Esophagus (tissue), 2 donors: ENCODE data around the gene TNFRSF1A. TPM values are rescaled to one million over a fixed set of nuclear protein-coding genes. Genes with fewer than 3 reads are reported as not detected.

Experiments
- H3K27ac ChIP-seq, 2 donors: one replicate each; pipeline ENCODE4 v1.5.1; 2013; ENCODE audit warnings: low read depth in 2 of 2, mild to moderate bottlenecking in 2 of 2, inconsistent platforms in 1 of 2, low read length in 1 of 2, moderate library complexity in 1 of 2
- H3K27me3 ChIP-seq, 2 donors: one replicate each; pipeline ENCODE4 v1.6.1; 2013; ENCODE audit warnings: low read length in 2 of 2, control low read depth in 1 of 2, mild to moderate bottlenecking in 1 of 2; ENCODE audit not compliant: insufficient read depth in 2 of 2, control insufficient read depth in 1 of 2
- H3K36me3 ChIP-seq, 2 donors: one replicate each; pipeline ENCODE4 v1.6.1; 2013; ENCODE audit warnings: low read length in 1 of 2; ENCODE audit not compliant: control insufficient read depth in 2 of 2, insufficient read depth in 2 of 2
- H3K4me1 ChIP-seq, 2 donors: one replicate each; pipeline ENCODE4 v1.6.1; 2013; ENCODE audit warnings: low read length in 1 of 2; ENCODE audit not compliant: control insufficient read depth in 2 of 2, insufficient read depth in 2 of 2
- H3K4me3 ChIP-seq, 2 donors: one replicate each; pipeline ENCODE4 v1.5.1; 2013; ENCODE audit warnings: low read length in 2 of 2, mild to moderate bottlenecking in 2 of 2, low read depth in 1 of 2, moderate library complexity in 1 of 2
- H3K9me3 ChIP-seq, 2 donors: one replicate each; pipeline ENCODE4 v1.6.1; 2013; ENCODE audit warnings: mild to moderate bottlenecking in 2 of 2, low read depth in 1 of 2, low read length in 1 of 2, moderate library complexity in 1 of 2; ENCODE audit not compliant: control insufficient read depth in 2 of 2, insufficient read depth in 1 of 2
- WGBS, 2 donors: extraction: QIAGEN DNeasy Blood & Tissue Kit; methylation state at CpG; one replicate each; pipeline ENCODE4 v1.1.7; 2013; 5-methylcytosine and 5-hydroxymethylcytosine counted together
- polyA plus RNA-seq, 2 donors: library from polyadenylated mRNA; stranded (reverse); fragments of 200-250 nt; gene quantifications; one replicate each; pipeline ENCODE4 v1.2.3, GENCODE V29; 2013
- donor health status: healthy with polysubstance abuse.
- donor health status: Bipolar disorder and iron deficiency.

The TNFRSF1A gene
- polyA plus RNA-seq, 2 donors: 41.7 to 71.4 TPM

DNA sequence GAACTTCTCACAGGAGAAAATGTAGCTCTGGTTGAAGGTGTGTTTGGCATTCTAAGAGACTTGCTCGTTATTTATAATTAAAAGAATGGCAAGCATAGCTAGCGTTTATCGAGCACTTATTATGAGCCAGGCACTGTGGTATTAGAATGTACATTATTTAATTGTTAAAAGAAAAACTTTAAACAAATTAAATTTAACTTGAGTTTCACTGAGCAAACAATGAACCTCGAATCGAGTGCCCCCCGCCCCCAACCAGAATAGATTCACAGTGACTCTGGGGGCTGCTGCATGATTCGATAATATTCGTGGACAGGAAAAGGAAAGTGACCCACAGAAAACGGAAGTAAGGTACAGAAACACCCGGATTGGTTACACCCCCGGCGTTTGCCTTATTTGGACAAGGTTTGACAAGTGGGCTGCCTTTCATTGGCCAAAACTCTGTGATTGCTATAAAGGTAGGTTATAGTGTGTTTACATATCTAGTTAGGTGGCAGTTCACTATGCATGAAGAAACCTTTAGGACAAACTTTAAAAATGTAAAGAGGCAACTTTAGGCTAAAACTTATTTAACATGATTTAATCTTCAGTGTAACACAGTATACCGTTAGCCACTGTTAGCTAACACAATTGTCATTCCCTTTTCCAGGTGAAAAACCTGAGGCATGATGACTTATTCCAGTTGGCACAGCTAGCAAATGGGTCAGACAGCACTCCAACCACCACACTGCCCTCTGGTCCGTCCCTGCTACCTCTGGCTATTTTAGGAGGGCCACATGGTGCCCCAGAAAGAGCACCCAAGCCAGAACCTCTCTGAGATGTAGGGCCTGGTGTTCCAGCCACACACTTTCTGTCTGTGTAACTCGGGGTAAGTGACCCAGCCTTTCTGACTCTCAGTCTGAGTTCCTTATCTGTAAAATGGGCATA is 26.4 kb upstream of the TNFRSF1A start:
- Histone ChIP-seq H3K9me3 (no peaks in the 10 kb centered on the region), H3K36me3 (no peaks in the 10 kb centered on the region), H3K4me1 (peaks cover 0 to 14% of the 10 kb centered on the region in 2 donors), H3K27ac (peak overlapping the region in 1 of 2 donors; percentile 52), H3K4me3 (no peak overlapping the region), H3K27me3 (no peaks in the 10 kb centered on the region)
- 65 to 68% methylated on average over 15 of the region's 15 CpGs for WGBS, 2 donors

DNA sequence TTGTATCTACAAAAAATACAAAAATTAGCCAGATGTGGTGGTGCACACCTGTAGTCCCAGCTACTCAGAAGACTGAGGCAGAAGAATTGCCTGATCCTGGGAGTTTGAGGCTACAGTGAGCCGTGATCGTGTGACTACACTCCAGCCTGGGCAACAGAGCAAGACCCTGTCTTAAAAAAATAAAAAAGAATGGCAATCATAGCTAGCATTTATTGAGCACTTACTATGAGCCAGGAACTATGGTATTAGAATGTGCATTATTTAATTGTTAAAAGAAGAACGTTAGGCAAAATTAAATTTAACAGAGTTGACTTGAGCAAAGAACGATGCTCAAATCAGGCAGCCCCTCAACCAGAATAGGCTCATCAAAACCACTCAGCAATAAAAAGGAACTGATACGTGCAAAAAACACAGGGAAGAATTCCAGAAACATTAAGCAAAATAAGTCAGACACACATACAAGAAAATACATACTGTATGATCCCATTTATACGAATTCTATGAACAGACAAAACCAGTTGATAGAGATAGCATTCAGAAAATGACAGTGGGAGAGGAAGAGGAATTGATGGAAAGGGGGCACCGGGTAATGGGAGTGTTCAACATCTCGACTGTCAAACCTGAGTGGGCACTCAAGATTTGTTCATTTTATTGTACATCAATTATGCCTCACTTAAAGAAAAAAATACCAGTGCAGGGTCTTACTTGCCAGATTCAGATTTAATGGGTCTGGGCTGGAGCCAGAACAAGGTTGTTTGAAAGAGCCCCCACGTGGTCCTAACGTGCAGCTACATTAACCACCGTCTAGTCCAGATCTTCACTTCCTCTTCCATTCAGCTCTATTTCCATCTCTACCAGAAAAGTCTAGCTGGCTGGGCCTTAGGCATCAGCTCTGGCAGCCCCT is 25.4 kb upstream of the TNFRSF1A start:
- no peaks in the 10 kb centered on the region for H3K9me3 ChIP-seq
- H3K36me3 ChIP-seq: no peaks in the 10 kb centered on the region
- H3K27ac ChIP-seq: peak overlapping the region in 1 of 2 donors; percentile 52
- no peak overlapping the region for H3K4me3 ChIP-seq
- H3K27me3 ChIP-seq: no peaks in the 10 kb centered on the region
- peaks cover 0 to 14% of the 10 kb centered on the region in 2 donors for H3K4me1 ChIP-seq
- WGBS, 2 donors: 59 to 60% methylated on average over 11 of the region's 11 CpGs

DNA sequence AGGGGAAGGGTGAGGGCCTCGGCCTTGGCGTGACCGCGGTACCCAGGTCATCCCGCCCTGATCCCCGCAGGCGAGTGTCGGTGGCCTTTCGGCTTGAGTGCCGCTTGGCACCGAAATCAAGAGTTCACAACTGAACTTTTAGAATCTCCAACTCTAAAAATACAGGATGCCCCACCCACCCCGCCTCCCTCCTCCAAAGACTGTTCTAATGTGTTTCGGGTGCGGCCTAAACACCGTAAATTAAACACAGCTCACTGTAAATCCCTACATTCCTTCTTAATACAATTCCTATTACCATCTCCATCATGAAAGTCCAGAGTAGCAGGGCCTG is 22.1 kb upstream of the TNFRSF1A start:
- Histone ChIP-seq H3K4me1 (peaks cover 0 to 6% of the 10 kb centered on the region in 2 donors), H3K9me3 (no peaks in the 10 kb centered on the region), H3K36me3 (peaks cover 0 to 12% of the 10 kb centered on the region in 2 donors), H3K4me3 (peak overlapping the region; percentile 61 to 62), H3K27ac (peak overlapping the region; percentile 97 to 98), H3K27me3 (no peaks in the 10 kb centered on the region)
- WGBS, 2 donors: 19 to 27% methylated on average over 15 of the region's 15 CpGs

DNA sequence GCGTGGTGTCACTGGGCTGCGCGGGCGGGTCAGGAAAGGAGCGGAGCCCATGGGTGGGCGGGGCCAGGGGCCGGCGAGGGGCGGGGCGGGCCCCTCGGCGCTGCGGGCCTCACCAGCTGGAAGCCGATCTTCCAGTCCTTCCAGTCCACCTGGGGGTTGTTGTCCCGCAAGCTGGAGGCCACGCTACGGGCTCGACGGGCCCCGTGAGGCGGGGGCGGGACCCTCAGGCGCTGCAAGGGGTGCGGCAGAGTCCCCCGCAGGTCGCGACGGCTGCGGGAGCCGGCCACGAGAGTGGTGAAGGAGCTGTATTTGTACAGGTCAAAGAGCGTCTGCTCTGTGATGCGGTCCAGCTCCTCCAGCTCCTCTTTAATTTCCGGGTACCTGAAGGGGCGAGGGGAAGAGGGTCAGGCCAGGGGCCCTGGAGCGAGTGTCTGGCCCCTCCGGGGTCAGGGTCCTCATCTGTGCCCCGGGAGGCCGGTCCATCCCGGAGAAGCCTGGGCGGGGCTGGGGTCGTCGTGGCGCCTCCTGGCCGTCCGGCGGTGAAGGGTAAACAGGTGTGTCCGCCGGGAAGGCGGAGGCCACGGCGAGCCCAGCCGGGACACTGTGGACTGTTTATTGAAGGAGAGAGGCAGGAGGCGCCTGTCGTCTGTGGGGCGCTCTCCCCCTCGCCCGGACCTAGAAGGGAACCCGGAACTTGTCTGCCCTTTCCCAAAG is 21.6 kb upstream of the TNFRSF1A start:
- 0 to 4% methylated on average over 52 to 59 of the region's 59 CpGs for WGBS, 2 donors
- Histone ChIP-seq H3K9me3 (no peaks in the 10 kb centered on the region), H3K4me1 (peaks cover 0 to 6% of the 10 kb centered on the region in 2 donors), H3K36me3 (peaks cover 0 to 12% of the 10 kb centered on the region in 2 donors), H3K27me3 (no peaks in the 10 kb centered on the region), H3K4me3 (peak overlapping the region; percentile 61 to 62), H3K27ac (peak overlapping the region; percentile 97 to 98)

DNA sequence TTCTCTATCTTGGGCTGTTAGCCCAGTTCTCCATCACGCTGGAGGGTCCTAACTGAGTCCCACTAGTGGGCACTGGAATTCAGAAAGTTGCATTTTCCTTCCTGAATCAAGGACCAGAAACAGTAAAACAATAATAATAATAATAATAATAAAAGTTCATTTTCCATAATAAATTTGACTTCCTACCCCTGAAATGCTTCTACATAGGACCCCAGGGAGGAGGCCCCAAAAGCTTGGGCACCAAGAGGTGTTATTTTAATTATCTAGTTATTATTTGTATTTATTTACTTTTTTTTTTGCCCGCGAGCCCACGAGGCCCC is 21.1 kb upstream of the TNFRSF1A start:
- peaks cover 0 to 6% of the 10 kb centered on the region in 2 donors for H3K4me1 ChIP-seq
- H3K4me3 ChIP-seq: peak overlapping the region in 1 of 2 donors; percentile 61
- H3K27me3 ChIP-seq: no peaks in the 10 kb centered on the region
- H3K27ac ChIP-seq: peak overlapping the region; percentile 80 to 97
- H3K36me3 ChIP-seq: peaks cover 0 to 12% of the 10 kb centered on the region in 2 donors
- WGBS, 2 donors: 19 to 20% methylated on average over 4 of the region's 4 CpGs
- H3K9me3 ChIP-seq: no peaks in the 10 kb centered on the region

DNA sequence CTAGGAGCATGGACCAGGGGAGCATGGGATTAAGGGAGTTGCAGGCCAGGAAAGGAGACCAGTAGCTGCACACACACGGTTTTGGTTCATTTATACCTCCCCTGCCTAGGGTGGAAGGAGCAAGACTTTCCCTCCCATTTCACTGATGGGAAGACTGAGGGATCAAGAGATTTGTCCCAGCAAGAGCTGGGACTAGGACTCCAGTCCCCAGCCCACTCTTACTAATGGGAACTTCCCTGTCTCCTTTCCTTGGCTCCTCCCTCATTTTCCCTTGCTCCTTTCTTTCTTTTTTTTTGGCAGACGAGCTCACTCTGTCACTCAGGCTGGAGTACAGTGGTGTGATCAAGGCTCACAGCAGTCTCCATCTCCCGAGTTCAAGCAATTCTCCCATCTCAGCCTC is 20.5 kb upstream of the TNFRSF1A start:
- Histone ChIP-seq H3K4me1 (peaks cover 0 to 6% of the 10 kb centered on the region in 2 donors), H3K4me3 (no peak overlapping the region), H3K9me3 (no peaks in the 10 kb centered on the region), H3K36me3 (peaks cover 0 to 12% of the 10 kb centered on the region in 2 donors), H3K27ac (peak overlapping the region; percentile 36 to 80), H3K27me3 (no peaks in the 10 kb centered on the region)
- WGBS, 2 donors: 51 to 57% methylated on average over 3 of the region's 3 CpGs

DNA sequence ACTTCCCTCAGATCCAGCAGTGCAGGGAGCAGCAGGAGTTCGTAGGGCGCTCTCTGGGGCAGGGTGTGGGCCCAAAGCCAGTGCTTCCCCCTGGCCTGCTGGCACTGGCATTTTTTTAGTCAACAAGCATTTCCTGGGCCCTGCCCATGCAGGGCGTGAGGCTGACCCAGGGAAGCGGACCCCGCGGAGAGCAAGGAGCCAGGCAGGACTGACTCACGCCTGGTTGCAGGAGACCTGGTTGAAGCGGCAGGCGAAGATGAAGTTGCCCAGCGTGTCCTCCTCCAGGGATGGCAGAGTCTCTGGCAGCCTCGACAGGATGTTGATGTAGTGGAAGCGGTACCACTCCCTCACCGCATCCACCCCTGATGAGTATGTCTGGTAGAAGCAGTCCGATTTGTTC is 20.0 kb upstream of the TNFRSF1A start:
- Histone ChIP-seq H3K4me1 (peaks cover 0 to 4% of the 10 kb centered on the region in 2 donors), H3K27ac (peak overlapping the region; percentile 4 to 80), H3K9me3 (no peaks in the 10 kb centered on the region), H3K4me3 (no peak overlapping the region), H3K36me3 (peaks cover 0 to 12% of the 10 kb centered on the region in 2 donors), H3K27me3 (no peaks in the 10 kb centered on the region)
- WGBS, 2 donors: 72 to 77% methylated on average over 14 of the region's 14 CpGs

DNA sequence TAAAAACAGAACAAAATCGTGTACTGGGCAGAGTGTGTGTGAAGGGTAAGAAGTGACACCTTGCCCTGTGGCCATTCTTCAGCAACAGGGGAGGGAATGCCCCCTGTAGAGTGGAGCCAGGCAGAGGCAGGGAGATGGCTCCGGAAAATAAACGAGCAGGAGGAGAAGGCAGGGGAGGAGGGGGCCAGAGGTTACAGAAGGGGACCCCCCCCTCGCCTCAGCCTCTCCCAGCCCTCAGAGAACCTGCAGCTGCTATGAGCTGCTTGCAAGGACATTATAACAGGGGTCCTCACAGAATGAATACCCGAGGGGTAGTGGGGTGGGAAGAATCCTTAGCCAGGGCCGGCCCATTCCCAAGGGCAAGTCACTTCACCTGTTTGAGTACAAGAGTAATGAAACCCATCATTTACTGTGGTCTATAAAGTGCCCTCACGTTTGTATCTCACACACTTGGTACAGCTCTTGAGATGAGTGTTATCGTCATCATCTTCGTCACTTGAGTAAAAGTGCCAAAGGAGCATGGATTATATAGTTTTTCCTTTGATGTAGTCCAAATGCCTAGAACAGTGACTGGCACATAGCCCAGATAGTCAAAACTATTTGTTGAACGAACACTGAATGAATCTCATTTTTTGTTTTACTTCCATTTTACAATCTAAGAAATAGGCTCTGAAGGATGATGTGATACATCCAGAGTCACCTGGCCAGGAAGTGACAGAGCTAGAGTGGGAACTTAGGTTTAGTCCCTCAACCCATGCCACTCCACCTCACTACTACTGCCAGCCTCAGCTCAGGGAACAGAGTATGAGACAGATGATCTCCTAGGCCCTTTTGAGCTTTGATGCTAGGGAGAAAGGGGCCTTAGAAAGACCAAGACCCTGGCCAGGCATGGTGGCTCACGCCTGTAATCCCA is 19.0 kb upstream of the TNFRSF1A start:
- peak overlapping the region; percentile 12 to 80 for H3K27ac ChIP-seq
- peaks cover 0 to 3% of the 10 kb centered on the region in 2 donors for H3K4me1 ChIP-seq
- H3K36me3 ChIP-seq: peaks cover 0 to 12% of the 10 kb centered on the region in 2 donors
- 60 to 62% methylated on average over 11 of the region's 11 CpGs for WGBS, 2 donors
- no peaks in the 10 kb centered on the region for H3K9me3 ChIP-seq
- H3K27me3 ChIP-seq: no peaks in the 10 kb centered on the region
- no peak overlapping the region for H3K4me3 ChIP-seq
